Measurements from ENCODE around the gene MIB2.
A peak's percentile ranks its signal among the peaks of the same experiment; 100 is the strongest.
"Not testable (repeated sequence)": the region's sequence is repeated elsewhere in the genome, so short reads cannot be mapped to it uniquely, and the experiment has no call there.

MIB2 gene

GRCh38 chr1:1627261-1627828, 12.0 kb downstream of the MIB2 start:
- DNase-seq (ENCODE audit: low spot score) = no peak

DNA sequence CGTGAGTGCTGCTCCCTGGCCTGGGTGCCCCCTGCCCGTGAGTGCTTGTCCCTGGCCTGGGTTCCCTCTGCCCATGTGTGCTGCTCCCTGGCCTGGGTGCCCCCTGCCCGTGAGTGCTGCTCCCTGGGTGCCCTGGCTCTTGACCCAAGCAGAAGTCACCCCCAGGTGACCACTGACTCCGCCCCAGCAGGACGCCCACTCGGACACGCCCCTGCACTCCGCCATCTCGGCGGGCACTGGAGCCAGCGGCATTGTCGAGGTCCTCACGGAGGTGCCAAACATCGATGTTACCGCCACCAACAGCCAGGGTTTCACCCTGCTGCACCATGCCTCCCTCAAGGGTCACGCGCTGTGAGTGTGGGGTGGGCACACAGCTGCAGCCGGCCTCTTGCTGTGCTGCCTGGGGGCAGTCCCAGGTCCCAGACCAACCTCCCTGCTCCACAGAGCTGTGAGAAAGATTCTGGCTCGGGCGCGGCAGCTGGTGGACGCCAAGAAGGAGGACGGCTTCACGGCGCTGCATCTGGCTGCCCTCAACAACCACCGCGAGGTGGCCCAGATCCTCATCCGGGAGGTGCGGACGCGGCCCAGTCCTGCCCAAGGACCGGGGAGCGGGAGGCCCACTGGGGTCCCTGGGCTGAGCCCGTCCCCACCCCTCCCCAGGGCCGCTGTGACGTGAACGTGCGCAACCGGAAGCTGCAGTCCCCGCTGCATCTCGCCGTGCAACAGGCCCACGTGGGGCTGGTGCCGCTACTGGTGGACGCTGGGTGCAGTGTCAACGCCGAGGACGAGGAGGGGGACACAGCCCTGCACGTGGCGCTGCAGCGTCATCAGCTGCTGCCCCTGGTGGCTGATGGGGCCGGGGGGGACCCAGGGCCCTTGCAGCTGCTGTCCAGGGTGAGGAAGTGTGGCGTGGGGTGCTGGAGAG, 12.8 kb downstream of the MIB2 start:
- DNase-seq (ENCODE audit: low spot score) = no peak

DNA sequence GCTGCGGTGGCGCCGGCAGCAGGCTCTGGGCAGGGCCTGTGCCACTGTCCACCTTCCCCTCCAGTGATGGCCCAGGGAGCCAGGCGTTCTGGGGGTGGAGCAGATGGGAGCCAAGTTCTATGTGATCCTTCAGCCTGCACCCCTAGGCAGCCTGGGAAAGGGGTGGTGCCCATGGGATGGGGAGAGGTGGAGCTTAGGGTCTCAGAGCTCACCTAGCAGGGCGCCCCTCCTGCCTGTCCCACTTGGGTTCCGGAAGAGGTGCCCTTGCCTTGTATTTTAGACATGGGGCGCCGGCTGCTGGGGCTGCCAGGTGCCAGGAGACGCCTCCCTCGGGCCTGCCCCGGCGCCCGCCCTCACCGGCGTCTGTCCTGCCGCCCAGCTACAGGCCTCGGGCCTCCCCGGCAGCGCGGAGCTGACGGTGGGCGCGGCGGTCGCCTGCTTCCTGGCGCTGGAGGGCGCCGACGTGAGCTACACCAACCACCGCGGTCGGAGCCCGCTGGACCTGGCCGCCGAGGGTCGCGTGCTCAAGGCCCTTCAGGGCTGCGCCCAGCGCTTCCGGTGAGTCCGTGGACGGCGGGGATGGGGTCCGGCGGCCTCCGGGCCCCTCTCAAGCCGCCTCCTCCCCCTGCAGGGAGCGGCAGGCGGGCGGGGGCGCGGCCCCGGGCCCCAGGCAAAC, 13.6 kb downstream of the MIB2 start:
- no peak for DNase-seq (ENCODE audit: low spot score)

- DNase-seq (ENCODE audit: low spot score) = no peak
Observed at GRCh38 chr1:1629430-1630190, 14.3 kb downstream of the MIB2 start.

GRCh38 chr1:1630191-1630964, 15.1 kb downstream of the MIB2 start:
- no peak for DNase-seq (ENCODE audit: low spot score)

- DNase-seq (ENCODE audit: low spot score) = no peak
Observed at GRCh38 chr1:1630965-1631781, 15.9 kb downstream of the MIB2 start.

DNA sequence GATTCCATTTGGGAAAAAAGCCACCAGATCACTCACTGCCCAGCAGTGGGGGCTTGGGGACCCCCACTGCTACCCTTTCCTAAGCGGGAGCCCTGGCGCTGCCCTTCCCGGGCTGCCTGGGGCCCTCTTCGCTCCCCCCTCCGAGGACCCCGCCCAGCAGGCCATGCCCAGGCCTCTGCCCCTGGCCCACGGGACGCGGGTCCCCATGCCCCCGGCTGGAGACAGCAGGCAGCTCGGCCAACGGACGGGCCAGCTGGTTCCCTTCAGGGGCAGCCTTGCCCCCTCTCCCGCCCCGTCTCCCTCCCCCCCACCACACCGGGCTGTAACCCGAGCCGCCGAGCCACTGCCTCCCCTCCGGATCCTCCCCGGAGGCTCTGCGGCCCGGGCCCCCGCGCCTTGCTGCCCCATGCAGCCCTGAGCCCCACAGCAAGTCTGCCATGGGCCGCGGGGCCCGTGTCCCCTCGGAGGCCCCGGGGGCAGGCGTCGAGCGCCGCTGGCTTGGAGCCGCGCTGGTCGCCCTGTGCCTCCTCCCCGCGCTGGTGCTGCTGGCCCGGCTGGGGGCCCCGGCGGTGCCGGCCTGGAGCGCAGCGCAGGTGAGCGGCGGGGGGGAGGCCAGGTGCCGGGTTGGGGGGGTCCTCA, 16.6 kb downstream of the MIB2 start, which contains the start of gene MMP23B:
MMP23B (plus strand) TSS at position 392 of the 639 bp plus-strand sequence; CDS start at position 438, 46 bp downstream.
- DNase-seq (ENCODE audit: low spot score) = peak; percentile 53

DNA sequence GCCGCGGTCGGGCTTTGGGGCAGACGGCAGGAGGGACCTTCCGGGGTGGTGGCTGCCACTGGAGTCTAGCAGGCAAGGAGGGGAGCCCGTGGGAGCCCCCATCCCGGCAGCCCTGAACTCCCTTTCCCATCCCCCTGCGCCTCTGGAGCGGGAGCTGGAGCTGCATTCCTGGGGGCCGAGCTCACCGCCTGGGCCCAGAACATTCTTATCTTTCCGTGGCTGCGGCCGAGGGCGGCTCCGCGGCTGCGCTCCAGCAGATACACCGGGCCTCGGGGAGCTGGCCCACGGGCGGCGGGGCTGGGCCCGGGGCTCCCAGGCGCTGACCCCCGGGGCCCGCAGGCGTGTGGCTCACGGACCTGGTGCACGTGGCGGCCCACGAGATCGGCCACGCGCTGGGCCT, 18.1 kb downstream of the MIB2 start:
- not testable (repeated sequence) for DNase-seq (ENCODE audit: low spot score)

- not testable (repeated sequence) for DNase-seq (ENCODE audit: low spot score)
Observed at GRCh38 chr1:1634613-1635012, 19.3 kb downstream of the MIB2 start.

GRCh38 chr1:1636621-1637478, 21.6 kb downstream of the MIB2 start:
- DNase-seq (ENCODE audit: low spot score) = not testable (repeated sequence)

DNA sequence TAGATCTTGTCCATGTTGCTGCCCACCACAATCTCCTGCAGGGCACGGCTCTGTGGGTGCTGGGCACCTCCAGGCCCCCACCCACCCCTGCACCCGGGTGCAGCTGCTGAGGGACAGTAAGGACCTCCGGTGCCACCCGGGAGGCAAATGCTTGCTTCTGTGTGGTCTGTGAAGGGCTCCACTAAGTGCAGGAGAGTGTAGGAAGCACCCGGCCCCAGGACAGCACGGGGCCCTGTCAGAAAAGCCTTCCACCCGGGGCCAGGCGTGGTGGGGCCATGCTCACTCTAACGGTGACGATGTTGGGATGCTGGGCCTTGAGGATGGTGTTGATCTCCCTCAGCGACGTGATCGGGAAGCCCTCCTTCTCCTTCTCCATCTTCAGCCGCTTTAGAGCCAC, 22.2 kb downstream of the MIB2 start:
- not testable (repeated sequence) for DNase-seq (ENCODE audit: low spot score)

GRCh38 chr1:1638528-1638927, 23.2 kb downstream of the MIB2 start:
- not testable (repeated sequence) for DNase-seq (ENCODE audit: low spot score)

GRCh38 chr1:1639368-1639767, 24.1 kb downstream of the MIB2 start:
- DNase-seq (ENCODE audit: low spot score) = not testable (repeated sequence)

DNA sequence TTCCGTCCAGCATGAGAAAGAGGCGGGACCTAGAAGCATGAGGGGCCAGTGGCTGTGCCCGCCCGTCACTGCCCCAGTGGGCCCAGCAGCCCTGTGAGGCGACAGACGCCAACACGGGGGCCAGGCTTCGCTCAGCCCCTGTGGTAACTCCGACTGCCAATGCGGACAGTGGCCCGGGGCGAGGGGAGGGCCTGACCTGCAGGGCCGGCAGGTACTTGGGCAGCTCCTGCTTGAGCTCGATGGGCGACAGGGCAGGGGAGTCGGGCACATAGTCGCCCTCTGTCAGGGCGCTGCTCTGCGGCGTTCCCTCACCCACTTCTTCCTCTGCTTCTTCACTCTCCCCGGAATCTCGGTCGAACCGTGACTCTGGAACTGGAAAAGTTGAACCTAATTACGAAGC, 24.8 kb downstream of the MIB2 start:
- not testable (repeated sequence) for DNase-seq (ENCODE audit: low spot score)

DNA sequence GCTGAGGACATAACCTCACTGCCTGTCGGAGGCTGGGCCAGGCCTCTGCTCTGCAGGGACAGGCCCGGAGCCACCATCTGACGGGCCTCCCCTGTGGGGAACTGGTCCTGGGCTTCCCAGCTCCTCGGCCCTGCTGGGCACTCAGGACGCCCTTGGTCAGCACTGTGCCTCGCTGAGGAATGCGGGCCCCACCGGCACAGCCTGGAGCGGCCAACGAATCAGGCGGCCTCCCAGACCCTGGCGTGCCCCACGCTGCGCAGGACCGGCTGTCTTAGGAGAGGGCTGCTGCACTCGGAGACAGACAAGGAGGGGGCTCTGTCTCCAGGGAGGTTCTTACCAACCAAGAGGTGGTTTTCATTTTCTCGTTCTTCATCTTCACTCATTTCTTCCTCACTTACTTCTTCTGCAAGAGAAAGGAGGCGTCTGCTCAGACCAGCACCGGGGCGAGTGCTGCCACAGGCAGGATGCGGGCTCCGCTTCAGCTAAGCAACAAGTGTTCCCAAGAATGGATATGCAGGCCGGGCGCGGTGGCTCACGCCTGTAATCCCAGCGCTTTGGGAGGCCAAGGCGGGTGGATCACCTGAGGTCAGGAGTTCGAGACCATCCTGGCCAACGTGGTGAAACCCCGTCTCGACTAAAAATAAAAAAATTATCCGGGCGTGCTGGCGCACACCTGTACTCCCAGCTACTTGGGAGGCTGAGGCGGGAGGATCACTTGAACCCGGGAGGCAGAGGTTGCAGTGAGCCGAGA, 25.6 kb downstream of the MIB2 start:
- DNase-seq (ENCODE audit: low spot score) = not testable (repeated sequence)

GRCh38 chr1:1646326-1646725, 31.0 kb downstream of the MIB2 start:
- DNase-seq (ENCODE audit: low spot score) = not testable (repeated sequence)

GRCh38 chr1:1647567-1648241, 32.4 kb downstream of the MIB2 start:
- not testable (repeated sequence) for DNase-seq (ENCODE audit: low spot score)

Data from hepatic stellate cell (primary cell).